GM19324 (cell line): ENCODE data around the gene FIG4.
"Not testable (repeated sequence)": the region's sequence is repeated elsewhere in the genome, so short reads cannot be mapped to it uniquely, and the experiment has no call there.

Experiments
- ATAC-seq: cut with Tn5 transposase; IDR thresholded peaks from one replicate; pipeline ENCODE4 v1.9.1; 2021; ENCODE audit warnings: mild to moderate bottlenecking, moderate library complexity; ENCODE audit not compliant: unreplicated experiment, low FRiP score

The FIG4 gene

GRCh38 chr6:109793021-109793420 lies 101.9 kb downstream of the FIG4 start:
- ATAC-seq = no peak

- no peak for ATAC-seq
Observed at GRCh38 chr6:109793792-109794191, 102.7 kb downstream of the FIG4 start.

GRCh38 chr6:109794201-109794923 lies 103.3 kb downstream of the FIG4 start:
- peak; percentile 45 for ATAC-seq

GRCh38 chr6:109795994-109796555 lies 105.0 kb downstream of the FIG4 start:
- ATAC-seq = no peak

- ATAC-seq = no peak
Observed at GRCh38 chr6:109799129-109799528, 108.0 kb downstream of the FIG4 start.

- ATAC-seq = no peak
Observed at GRCh38 chr6:109799664-109800063, 108.6 kb downstream of the FIG4 start.

- no peak for ATAC-seq
Observed at GRCh38 chr6:109800771-109801170, 109.7 kb downstream of the FIG4 start.

- no peak for ATAC-seq
Observed at GRCh38 chr6:109801794-109802193, 110.7 kb downstream of the FIG4 start.

GRCh38 chr6:109804020-109804419 lies 112.9 kb downstream of the FIG4 start:
- ATAC-seq = no peak

GRCh38 chr6:109807881-109808280 lies 116.8 kb downstream of the FIG4 start:
- no peak for ATAC-seq

GRCh38 chr6:109808837-109809236 lies 117.7 kb downstream of the FIG4 start:
- ATAC-seq = no peak

GRCh38 chr6:109815054-109815453 lies 124.0 kb downstream of the FIG4 start:
- no peak for ATAC-seq

GRCh38 chr6:109816452-109817374 lies 125.6 kb downstream of the FIG4 start:
- ATAC-seq = no peak

GRCh38 chr6:109820706-109821350 lies 129.7 kb downstream of the FIG4 start:
- ATAC-seq = no peak

- ATAC-seq = no peak
Observed at GRCh38 chr6:109821428-109821827, 130.3 kb downstream of the FIG4 start.

GRCh38 chr6:109824105-109824504 lies 133.0 kb downstream of the FIG4 start:
- ATAC-seq = no peak

- no peak for ATAC-seq
Observed at GRCh38 chr6:109826551-109826950, 135.5 kb downstream of the FIG4 start.

GRCh38 chr6:109831352-109831751 lies 140.3 kb downstream of the FIG4 start:
- ATAC-seq = not testable (repeated sequence)

- ATAC-seq = no peak
Observed at GRCh38 chr6:109834131-109834530, 143.0 kb downstream of the FIG4 start.

GRCh38 chr6:109834595-109835437 lies 143.7 kb downstream of the FIG4 start:
- no peak for ATAC-seq
